Activated CD8-positive, alpha-beta memory T cell treated with anti-CD3 and anti-CD28 coated beads, Interleukin-2, amount 50 U/mL, for 1 hour (primary cell): ENCODE measurements around the gene KIAA1328.
"Not testable (repeated sequence)": the region's sequence is repeated elsewhere in the genome, so short reads cannot be mapped to it uniquely, and the experiment has no call there.

ENCODE experiments used
- DNase-seq: peaks from one replicate; pipeline ENCODE4 v3.0.0-alpha.2; 2020; ENCODE audit errors: extremely low read depth

Gene KIAA1328

GRCh38 chr18:37144921-37145320 lies 316.0 kb downstream of the KIAA1328 start:
- no peak for DNase-seq

GRCh38 chr18:37156330-37156942 lies 327.5 kb downstream of the KIAA1328 start:
- DNase-seq: no peak

GRCh38 chr18:37160038-37160820 lies 331.3 kb downstream of the KIAA1328 start:
- no peak for DNase-seq

GRCh38 chr18:37161491-37161890 lies 332.6 kb downstream of the KIAA1328 start:
- DNase-seq: no peak

- DNase-seq: no peak
Measured at GRCh38 chr18:37162551-37162950, 333.6 kb downstream of the KIAA1328 start.

- no peak for DNase-seq
Measured at GRCh38 chr18:37163119-37163518, 334.2 kb downstream of the KIAA1328 start.

- DNase-seq: no peak
Measured at GRCh38 chr18:37166491-37166890, 337.6 kb downstream of the KIAA1328 start.

GRCh38 chr18:37166966-37167365 lies 338.0 kb downstream of the KIAA1328 start:
- not testable (repeated sequence) for DNase-seq

- DNase-seq: no peak
Measured at GRCh38 chr18:37170984-37171383, 342.1 kb downstream of the KIAA1328 start.

- no peak for DNase-seq
Measured at GRCh38 chr18:37173384-37173783, 344.5 kb downstream of the KIAA1328 start.

- DNase-seq: no peak
Measured at GRCh38 chr18:37175727-37176620, 347.0 kb downstream of the KIAA1328 start.

- DNase-seq: no peak
Measured at GRCh38 chr18:37176621-37176934, 347.7 kb downstream of the KIAA1328 start.

- DNase-seq: no peak
Measured at GRCh38 chr18:37179384-37179783, 350.5 kb downstream of the KIAA1328 start.

GRCh38 chr18:37180086-37180485 lies 351.2 kb downstream of the KIAA1328 start:
- DNase-seq: no peak

- DNase-seq: no peak
Measured at GRCh38 chr18:37182340-37183135, 353.6 kb downstream of the KIAA1328 start.

- no peak for DNase-seq
Measured at GRCh38 chr18:37184209-37184868, 355.4 kb downstream of the KIAA1328 start.

GRCh38 chr18:37188016-37188791 lies 359.3 kb downstream of the KIAA1328 start:
- DNase-seq: no peak

- DNase-seq: no peak
Measured at GRCh38 chr18:37199741-37200140, 370.8 kb downstream of the KIAA1328 start.

GRCh38 chr18:37207343-37207742 lies 378.4 kb downstream of the KIAA1328 start:
- DNase-seq: no peak

GRCh38 chr18:37210781-37211180 lies 381.9 kb downstream of the KIAA1328 start:
- DNase-seq: no peak
